KBM-7 (cell line): ENCODE data around the gene PTPN13.

Source experiments
- DNase-seq: peaks from one replicate; pipeline ENCODE4 v3.0.0-alpha.2; 2015
- in situ Hi-C: fragments of 300-500 bp; cut with MboI; formaldehyde crosslinking; loops from 2 replicates; pipeline ENCODE4 v1.14.3; 2020; ENCODE audit warnings: low sequenced_read_pairs, low pct_unique_long_range_greater_than_20kb, mixed read lengths

PTPN13 gene

DNA sequence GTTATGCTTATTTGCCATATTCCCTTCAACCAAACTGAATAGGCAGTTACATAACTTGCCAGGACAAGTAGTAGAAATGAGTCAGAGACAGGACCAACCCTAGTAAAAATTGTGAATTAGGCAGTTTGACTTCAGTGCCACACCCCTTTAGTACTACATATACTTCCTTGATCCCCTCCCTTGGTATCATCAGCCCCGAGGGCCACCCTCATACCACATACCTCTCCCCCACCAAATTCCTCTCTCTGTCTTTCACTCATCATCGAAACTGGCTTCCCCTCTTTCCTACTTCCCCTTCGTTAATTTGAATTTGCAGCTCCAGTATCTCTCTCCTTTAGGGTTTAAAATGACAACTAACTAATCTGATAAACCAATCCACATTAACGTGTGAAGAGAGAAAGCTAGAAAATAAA lies 7.9 kb upstream of the PTPN13 start:
- DNase-seq: peak; percentile 70

GRCh38 chr4:86586626-86587380 lies 7.3 kb upstream of the PTPN13 start:
- DNase-seq: peak; percentile 18
- in situ Hi-C loops: no loop called here

More for the DNA sequence above, 7.9 kb upstream of the PTPN13 start:
- in situ Hi-C loops: no loop called here

- in situ Hi-C loops: no loop called here
- no peak for DNase-seq
Observed at GRCh38 chr4:86587381-86588140, 6.6 kb upstream of the PTPN13 start.

- in situ Hi-C loops: no loop called here
- DNase-seq: no peak
Observed at GRCh38 chr4:86592553-86593249, 1.4 kb upstream of the PTPN13 start.

- in situ Hi-C loops: no loop called here
- peak; percentile 91 for DNase-seq
Observed at GRCh38 chr4:86594559-86595425, 677 bp downstream of the PTPN13 start.

DNA sequence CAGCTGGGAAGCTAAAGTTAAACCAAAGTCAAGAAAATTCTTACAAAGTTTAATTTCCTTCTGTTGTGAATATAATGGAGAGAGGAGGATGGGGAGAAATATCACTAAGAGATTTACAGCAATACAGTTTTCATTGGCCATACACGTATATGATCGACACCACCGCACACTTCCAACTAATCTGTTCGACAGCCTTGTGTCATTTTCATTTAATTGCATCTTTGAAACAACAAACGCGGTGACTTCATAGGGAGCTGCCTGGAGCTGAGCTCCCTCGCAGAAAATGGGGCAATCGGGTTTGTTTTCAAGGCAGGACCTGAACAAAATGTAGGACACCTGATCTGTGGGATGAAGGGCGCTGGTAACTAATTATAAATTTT lies 1.3 kb downstream of the PTPN13 start:
- no peak for DNase-seq
- in situ Hi-C loops: no loop called here

DNA sequence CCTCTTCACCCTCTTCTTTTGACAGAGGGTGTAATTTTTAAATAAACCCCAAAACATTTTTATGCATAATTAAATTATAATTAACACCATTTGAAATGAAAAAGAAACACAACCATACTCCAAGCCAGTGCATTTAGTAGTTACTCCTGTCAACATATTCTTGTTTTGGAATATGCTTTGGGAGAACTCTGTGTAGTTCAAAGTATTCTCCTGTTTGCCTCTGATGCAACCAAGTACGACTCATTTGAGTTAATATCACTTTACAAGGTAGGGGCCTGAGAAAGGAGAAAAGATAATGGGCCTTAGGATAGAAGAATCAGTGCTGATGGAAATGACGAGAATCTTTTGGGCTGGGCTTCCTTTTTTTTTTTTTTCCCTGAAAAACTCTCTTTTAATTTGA lies 2.7 kb downstream of the PTPN13 start:
- in situ Hi-C loops: no loop called here
- DNase-seq: no peak

DNA sequence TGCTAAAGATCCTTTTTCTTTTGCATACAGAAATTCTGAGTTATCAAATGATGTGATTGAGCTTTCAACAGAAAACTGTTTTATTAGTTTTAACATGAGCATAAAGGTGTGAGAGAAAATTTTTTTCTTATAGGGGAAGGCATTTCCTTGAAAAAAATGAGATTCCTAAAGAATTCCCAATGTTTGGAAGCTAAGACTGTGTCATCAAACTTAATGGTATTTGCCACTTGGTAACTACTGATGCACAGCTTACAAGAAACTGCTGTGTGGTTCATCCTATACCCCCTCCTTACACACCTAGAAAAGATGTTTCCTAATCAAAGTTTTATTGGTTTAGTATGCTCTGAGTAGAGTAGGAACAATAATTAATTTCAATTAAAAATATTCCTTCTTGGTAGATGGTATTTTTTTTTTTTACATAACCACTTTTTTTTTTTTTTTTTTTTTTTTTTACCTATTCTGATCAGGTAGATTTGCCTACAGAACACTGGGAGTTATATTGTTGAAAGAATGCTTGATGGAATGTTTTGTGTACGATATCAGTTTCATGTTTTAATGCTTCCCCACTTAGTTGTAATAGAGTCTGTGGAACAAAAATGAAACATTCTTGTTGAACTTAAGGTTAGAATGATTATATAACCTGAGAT lies 6.0 kb downstream of the PTPN13 start:
- DNase-seq: no peak

DNA sequence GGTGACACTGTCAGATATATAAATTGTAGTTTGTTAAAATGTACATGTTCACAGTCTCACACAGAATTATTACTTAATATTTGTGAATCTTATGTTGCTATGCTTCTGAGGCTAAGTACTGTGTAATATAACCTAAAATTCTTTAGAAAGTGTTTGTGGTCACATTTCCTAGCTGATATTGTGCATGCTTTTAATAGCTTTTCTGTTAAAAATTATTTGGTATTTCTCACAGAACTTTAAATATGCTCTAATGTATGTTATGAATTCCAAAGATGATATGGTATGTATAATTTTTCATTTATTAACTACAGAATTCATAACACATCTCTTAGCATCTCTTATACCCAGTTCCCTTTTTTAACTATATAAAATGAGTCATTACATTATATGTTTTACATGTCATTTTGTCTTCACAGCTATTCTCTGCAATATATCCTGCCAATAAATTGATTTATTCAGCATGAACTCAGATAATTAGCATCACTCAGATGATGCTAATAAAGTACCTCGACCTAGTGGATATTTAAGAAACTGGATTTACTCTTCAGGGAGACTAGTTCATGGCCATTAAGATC lies 9.3 kb downstream of the PTPN13 start:
- DNase-seq: no peak
- in situ Hi-C loops: no loop called here

More for the DNA sequence above, 6.0 kb downstream of the PTPN13 start:
- in situ Hi-C loops: no loop called here

DNA sequence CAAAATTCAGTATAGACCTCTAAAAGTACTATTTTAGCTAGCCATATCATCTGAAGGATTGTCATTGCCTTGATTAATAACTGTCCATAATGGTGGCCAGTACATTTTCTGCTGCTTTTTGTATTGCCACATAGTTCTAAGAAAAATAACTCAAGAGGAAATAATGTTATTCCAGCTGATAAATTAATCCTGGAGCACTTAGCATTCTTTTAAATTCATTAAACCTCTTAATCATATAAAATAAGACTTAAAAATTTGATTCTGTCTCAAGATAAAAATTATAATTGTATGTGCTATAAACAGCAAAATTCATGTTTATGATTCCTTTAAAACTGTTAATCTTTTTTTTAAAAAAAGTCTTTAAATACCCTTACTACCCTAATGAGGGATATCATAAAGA lies 12.7 kb downstream of the PTPN13 start:
- no peak for DNase-seq
- in situ Hi-C loops: no loop called here

DNA sequence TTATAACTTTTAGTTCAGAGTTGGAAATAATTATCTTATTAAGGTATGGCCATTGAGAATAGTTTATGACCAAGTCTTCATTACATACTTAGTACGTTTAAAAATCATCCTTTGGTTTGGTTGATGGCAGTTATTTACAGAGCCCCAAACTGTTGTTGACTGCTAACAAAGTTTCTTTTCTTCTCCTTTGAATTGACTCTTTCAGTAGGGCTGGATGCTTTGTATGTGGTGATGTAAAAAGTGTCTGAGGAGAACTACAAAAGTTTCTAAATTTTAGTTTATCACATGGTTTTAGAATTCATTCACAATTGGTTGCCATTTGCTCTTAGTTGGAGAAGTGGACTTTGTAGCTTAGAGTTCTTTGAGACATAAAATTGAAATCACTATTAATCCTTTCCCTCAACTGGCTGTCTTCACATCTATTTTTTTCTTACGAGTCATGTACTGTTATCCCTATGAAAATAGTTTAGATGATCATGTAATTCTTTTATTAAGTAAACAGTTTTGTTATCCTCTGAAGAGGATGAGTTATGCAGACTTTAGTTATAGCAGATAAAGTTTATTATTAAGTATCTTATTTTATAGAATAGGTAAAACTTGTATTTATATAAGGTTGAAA lies 14.8 kb downstream of the PTPN13 start:
- in situ Hi-C loops: no loop called here

GRCh38 chr4:86611757-86612156 lies 17.6 kb downstream of the PTPN13 start:
- no peak for DNase-seq
- in situ Hi-C loops: no loop called here

More for the DNA sequence above, 14.8 kb downstream of the PTPN13 start:
- DNase-seq: no peak

- no peak for DNase-seq
- in situ Hi-C loops: no loop called here
Observed at GRCh38 chr4:86613734-86614133, 19.6 kb downstream of the PTPN13 start.

DNA sequence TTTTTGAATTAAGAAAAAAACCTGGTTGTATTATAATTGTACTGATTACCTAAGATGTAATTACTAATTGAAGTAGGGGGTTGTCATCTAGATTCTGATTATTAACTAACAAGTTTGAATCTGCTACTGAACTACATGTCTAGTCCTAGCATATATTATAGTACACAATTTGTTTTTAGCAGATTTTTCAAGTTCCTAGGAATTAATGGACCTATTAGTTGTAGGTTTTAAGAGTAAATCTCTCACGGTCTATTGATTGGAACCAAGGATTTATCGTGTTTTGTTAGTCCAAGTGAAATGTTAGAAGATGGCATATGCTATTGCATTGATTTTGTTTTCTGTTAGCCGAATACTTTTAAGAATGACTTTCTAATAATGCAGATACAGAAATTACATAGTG lies 20.8 kb downstream of the PTPN13 start:
- in situ Hi-C loops: no loop called here
- no peak for DNase-seq

DNA sequence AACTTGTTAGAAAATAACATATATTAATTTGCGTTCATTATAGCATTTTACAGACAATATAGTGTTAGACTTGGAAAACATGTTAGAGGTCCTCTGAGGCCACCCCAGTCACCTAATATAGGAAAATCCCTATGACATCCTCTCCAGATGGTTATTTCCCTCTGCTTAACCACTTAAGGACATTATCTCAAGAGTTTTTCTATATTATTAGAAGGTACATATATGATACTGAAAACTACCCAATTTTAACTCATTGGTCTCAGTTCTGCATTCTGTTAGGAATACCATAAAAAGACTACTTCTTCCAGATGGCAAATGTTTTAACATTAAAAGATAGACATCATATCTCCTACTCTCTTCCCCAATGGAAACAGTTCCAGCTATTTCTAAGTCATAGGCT lies 21.4 kb downstream of the PTPN13 start:
- in situ Hi-C loops: no loop called here
- no peak for DNase-seq

DNA sequence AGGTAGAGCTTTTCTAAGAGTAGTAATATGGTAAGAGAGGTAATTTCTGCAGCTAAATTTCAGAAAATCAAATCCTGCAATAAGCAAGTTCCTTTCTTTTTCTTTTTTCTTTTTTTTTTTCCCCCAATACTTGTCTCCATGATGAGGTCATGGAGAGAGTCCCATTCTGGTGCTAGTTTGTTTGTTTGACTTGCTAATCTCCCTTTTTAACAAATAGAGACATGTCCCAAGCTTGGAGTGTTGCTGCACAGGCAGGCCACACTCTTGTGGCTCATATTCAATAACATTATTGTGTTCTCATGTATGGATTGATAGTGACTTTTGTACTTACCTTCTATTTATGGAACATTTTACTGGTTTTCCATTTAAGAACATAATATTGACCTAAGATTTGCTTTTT lies 25.5 kb downstream of the PTPN13 start:
- no peak for DNase-seq
- in situ Hi-C loops: no loop called here

DNA sequence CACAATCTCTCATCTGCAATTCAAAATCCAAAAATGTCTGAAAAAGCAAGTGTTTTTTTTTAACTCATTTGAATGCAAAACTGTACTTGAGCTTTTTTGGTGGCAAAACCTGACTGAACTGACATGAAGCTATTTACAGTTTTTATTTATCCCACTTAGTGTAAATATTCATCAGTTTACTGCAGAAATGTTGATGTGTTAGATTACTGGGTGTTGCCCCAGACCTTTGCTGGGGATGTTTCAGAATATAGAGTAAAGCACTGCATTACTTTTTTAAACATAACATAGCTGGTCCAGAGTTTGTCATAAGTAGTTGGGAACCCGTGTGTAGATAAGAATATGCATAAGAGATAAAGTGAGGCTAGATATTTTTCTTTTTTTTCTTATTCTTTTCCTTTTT lies 27.3 kb downstream of the PTPN13 start:
- no peak for DNase-seq
- in situ Hi-C loops: no loop called here

DNA sequence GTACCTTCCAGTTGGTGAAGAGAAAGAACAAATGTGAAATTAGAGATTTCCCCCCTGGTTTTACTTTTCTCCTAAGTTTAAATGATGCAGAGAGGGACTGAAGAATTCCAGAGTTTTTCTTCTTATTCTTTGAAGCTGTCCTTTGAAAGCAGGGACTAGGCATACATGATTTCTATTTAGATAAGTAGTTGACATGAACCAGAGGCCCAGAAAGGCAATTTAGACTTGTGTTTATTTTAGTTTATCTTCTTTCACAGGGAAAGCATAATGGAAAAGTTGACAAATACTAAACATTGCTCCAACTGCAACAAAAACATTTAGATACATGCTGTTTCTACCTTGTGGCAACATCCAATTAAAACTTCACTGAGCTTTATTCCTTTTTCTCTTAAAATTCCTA lies 32.0 kb downstream of the PTPN13 start:
- in situ Hi-C loops: no loop called here
- DNase-seq: no peak
